ENCODE measurements around the gene WDR55.

The WDR55 gene

DNA sequence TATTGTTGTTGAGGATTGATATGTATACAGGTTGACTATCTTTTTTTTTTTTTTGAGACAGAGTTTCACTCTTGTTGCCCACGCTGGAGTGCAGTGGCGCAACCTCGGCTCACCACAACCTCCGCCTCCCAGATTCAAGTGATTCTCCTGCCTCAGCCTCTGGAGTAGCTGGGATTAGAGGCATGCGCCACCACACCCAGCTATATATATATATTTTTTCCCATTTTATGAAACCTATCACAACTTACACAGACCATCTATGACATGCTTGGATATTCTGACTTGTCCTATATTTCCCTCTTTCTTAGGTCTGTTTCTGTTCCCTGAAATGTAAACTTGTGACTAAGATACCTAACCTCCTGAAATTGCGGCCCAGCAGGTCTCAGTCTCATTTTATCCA is 36.7 kb upstream of the WDR55 start:
- no peaks in the 10 kb centered on the region for H3K79me2 ChIP-seq (ENCODE audit: insufficient read depth, low read length)
- no peak overlapping the region for H3K4me2 ChIP-seq (ENCODE audit: insufficient read depth, low read length)
- H3K9ac ChIP-seq (ENCODE audit: low read depth, low read length): no peak overlapping the region
- no peak for TF ChIP-seq EZH2 (IDR thresholded peaks at IDR 0.05; ENCODE audit: borderline replicate concordance, low read depth, low read length, severe bottlenecking)
- TF ChIP-seq, protein P1, sequence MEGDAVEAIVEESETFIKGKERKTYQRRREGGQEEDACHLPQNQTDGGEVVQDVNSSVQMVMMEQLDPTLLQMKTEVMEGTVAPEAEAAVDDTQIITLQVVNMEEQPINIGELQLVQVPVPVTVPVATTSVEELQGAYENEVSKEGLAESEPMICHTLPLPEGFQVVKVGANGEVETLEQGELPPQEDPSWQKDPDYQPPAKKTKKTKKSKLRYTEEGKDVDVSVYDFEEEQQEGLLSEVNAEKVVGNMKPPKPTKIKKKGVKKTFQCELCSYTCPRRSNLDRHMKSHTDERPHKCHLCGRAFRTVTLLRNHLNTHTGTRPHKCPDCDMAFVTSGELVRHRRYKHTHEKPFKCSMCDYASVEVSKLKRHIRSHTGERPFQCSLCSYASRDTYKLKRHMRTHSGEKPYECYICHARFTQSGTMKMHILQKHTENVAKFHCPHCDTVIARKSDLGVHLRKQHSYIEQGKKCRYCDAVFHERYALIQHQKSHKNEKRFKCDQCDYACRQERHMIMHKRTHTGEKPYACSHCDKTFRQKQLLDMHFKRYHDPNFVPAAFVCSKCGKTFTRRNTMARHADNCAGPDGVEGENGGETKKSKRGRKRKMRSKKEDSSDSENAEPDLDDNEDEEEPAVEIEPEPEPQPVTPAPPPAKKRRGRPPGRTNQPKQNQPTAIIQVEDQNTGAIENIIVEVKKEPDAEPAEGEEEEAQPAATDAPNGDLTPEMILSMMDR (IDR thresholded peaks at IDR 0.05; ENCODE audit: borderline replicate concordance, extremely low read depth, low read length, poor library complexity, severe bottlenecking): no peak
- no peaks in the 10 kb centered on the region for H3K4me1 ChIP-seq (ENCODE audit: insufficient read depth, low read length)
- H3K9me3 ChIP-seq (ENCODE audit: insufficient read depth, low read length, severe bottlenecking): peaks cover 18% of the 10 kb centered on the region
- H3K4me3 ChIP-seq (ENCODE audit: low read depth in 1 of 2, low read length in 2 of 2): no peak overlapping the region
- H3K36me3 ChIP-seq (ENCODE audit: insufficient read depth, low read length): no peaks in the 10 kb centered on the region
- H3K27ac ChIP-seq (ENCODE audit: low read length): no peak overlapping the region
- no peaks in the 10 kb centered on the region for H4K20me1 ChIP-seq (ENCODE audit: insufficient read depth, low read length)
- DNase-seq (no peak), ATAC-seq (ENCODE audit: insufficient read depth, low read depth) (no peak)
- no peaks in the 10 kb centered on the region for H3K27me3 ChIP-seq (ENCODE audit: insufficient read depth, low read length, poor library complexity)
- no peak overlapping the region for H2AFZ ChIP-seq (ENCODE audit: low read depth, low read length)

DNA sequence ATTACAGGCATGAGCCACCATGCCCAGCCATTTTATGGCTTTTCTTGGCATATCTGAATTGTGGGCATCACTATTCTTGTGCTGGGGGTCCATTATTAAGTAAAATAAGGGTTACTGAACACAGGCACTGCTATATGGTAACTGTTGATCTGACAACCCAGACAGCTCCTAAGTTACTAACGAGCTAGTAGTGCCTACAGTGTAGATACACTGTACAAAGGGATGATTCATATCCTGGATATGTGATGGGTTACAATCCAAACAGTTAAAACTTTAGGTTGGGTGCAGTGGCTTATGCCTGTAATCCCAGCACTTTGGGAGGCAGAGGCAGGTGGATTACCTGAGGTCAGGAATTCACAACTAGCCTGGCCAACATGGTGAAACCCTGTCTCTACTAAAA is 36.0 kb upstream of the WDR55 start:
- Histone ChIP-seq H3K4me2 (ENCODE audit: insufficient read depth, low read length) (no peak overlapping the region), H3K27ac (ENCODE audit: low read length) (no peak overlapping the region), H3K27me3 (ENCODE audit: insufficient read depth, low read length, poor library complexity) (no peaks in the 10 kb centered on the region), H3K9me3 (ENCODE audit: insufficient read depth, low read length, severe bottlenecking) (peaks cover 18% of the 10 kb centered on the region), H3K4me3 (ENCODE audit: low read depth in 1 of 2, low read length in 2 of 2) (no peak overlapping the region), H2AFZ (ENCODE audit: low read depth, low read length) (no peak overlapping the region), H3K9ac (ENCODE audit: low read depth, low read length) (no peak overlapping the region), H3K4me1 (ENCODE audit: insufficient read depth, low read length) (no peaks in the 10 kb centered on the region), H4K20me1 (ENCODE audit: insufficient read depth, low read length) (no peaks in the 10 kb centered on the region), H3K79me2 (ENCODE audit: insufficient read depth, low read length) (no peaks in the 10 kb centered on the region), H3K36me3 (ENCODE audit: insufficient read depth, low read length) (no peaks in the 10 kb centered on the region)
- TF ChIP-seq, protein P1 (IDR thresholded peaks at IDR 0.05; ENCODE audit: borderline replicate concordance, extremely low read depth, low read length, poor library complexity, severe bottlenecking): no peak
- no peak for TF ChIP-seq EZH2 (IDR thresholded peaks at IDR 0.05; ENCODE audit: borderline replicate concordance, low read depth, low read length, severe bottlenecking)
- DNase-seq: no peak
- no peak for ATAC-seq (ENCODE audit: insufficient read depth, low read depth)

DNA sequence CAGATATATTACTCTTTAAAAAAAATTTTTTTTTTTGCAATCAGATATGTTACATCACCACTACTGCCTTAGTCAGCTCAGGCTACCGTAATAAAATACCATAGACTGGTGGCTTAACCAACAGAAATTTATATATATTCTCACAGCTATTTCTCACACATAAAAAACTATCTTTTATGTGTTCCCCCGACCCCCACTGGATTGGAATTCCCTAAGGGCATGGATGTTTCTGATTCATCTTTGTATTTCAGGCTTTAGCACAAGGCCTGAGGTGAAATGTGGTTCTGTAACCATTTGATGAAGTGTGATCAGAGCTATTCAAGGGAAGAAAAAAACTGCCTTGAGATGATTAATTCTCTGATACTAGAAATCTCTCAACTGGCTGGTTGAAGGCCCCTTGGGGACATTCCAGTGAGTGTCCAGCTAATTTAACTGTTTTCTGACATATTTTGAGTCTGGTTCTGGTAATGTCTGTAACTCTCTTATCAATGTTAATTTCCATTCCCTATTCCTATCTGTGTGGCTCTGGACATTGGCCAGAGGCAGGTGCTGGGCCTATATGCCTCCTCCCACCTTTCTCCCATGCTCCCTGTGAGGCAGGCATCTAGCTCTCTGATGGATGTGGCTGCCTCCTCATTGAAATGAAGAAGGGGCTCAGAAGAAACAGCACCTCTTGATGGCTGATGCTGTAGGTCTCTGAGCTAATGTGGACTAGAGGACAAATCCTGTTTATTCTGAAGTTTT is 34.2 kb upstream of the WDR55 start:
- Histone ChIP-seq H3K9ac (ENCODE audit: low read depth, low read length) (no peak overlapping the region), H3K9me3 (ENCODE audit: insufficient read depth, low read length, severe bottlenecking) (peaks cover 18% of the 10 kb centered on the region), H2AFZ (ENCODE audit: low read depth, low read length) (no peak overlapping the region), H3K4me2 (ENCODE audit: insufficient read depth, low read length) (no peak overlapping the region), H3K4me1 (ENCODE audit: insufficient read depth, low read length) (no peaks in the 10 kb centered on the region), H3K79me2 (ENCODE audit: insufficient read depth, low read length) (no peaks in the 10 kb centered on the region), H3K36me3 (ENCODE audit: insufficient read depth, low read length) (no peaks in the 10 kb centered on the region), H3K27ac (ENCODE audit: low read length) (no peak overlapping the region), H4K20me1 (ENCODE audit: insufficient read depth, low read length) (no peaks in the 10 kb centered on the region), H3K27me3 (ENCODE audit: insufficient read depth, low read length, poor library complexity) (no peaks in the 10 kb centered on the region), H3K4me3 (ENCODE audit: low read depth in 1 of 2, low read length in 2 of 2) (no peak overlapping the region)
- DNase-seq (no peak), ATAC-seq (ENCODE audit: insufficient read depth, low read depth) (no peak)
- TF ChIP-seq EZH2 (IDR thresholded peaks at IDR 0.05; ENCODE audit: borderline replicate concordance, low read depth, low read length, severe bottlenecking): no peak
- TF ChIP-seq, protein P1 (IDR thresholded peaks at IDR 0.05; ENCODE audit: borderline replicate concordance, extremely low read depth, low read length, poor library complexity, severe bottlenecking): no peak
